ENCODE results near the gene TNFSF8. TPM values are rescaled to one million over a fixed set of nuclear protein-coding genes. Genes with fewer than 3 reads are reported as not detected.

TNFSF8 gene
- total RNA-seq, 1 experiment from 2014 or later, result not detected

DNA sequence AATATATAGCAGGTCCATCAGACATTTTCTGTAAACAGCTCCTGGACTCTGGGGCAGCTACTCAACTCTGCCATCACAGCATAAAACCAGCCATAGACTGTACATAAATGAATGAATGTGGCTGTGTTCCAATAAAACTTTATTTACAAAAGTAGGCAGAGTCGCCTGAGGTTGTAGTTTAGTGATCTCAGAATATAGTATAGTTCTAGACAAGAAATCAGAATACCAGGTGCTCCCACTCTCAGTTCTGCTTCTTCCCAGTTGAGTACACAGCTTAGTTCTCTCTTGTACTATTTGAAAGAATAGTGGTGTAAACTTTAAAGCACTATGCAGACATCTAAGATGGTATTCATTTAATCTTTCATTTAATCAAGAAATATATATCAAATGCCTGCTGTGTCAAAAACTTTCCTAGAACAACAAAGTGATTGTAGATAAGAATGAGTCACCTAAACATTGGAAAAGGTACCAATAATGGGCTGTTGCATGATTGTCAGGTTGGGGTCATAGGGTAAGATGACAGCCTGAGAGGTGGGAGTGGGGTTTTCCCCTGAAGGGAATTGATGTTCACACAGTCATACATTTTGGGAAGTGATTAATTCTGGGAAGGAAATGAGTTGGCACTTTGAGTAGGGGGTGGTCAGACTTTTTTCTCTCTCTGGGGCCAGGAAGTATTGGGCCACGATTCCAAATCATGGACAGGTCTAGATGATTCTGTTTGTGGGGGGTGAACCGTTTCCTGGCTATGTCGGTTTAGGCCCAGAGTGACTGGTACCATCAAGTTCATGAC, 37.0 kb downstream of the TNFSF8 start:
- DNase-seq (ENCODE audit: low read depth), result no peak
- in situ Hi-C loops (cut with HindIII; ENCODE audit: low pct_unique_long_range_greater_than_20kb, low sequenced_read_pairs), result no loop called here

- in situ Hi-C loops (cut with HindIII; ENCODE audit: low pct_unique_long_range_greater_than_20kb, low sequenced_read_pairs), result no loop called here
- no peak for DNase-seq (ENCODE audit: low read depth)
Measured at GRCh38 chr9:114889802-114890224, 40.6 kb downstream of the TNFSF8 start.

GRCh38 chr9:114888607-114889006, 41.8 kb downstream of the TNFSF8 start:
- in situ Hi-C loops (cut with HindIII; ENCODE audit: low pct_unique_long_range_greater_than_20kb, low sequenced_read_pairs), result no loop called here
- no peak for DNase-seq (ENCODE audit: low read depth)

DNA sequence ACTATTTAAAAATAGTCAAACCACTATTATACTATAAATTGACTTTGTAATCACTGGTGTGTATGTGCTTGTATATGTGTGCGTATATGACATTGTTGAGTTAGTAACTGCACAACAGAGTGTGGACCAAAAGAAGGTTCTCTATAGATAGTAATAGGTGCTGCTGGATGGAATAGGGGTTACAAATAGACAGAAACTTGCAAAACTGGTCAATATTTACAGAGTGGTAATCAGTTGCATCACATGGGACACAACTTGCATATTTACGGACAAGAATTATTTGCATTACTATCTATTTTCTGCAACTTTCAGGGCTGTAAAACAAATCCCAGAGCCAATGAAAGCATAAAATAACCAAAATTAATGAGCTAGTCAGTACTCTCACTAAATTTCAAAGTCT, 42.4 kb downstream of the TNFSF8 start:
- no peak for DNase-seq (ENCODE audit: low read depth)
- in situ Hi-C loops (cut with HindIII; ENCODE audit: low pct_unique_long_range_greater_than_20kb, low sequenced_read_pairs), result no loop called here

GRCh38 chr9:114884787-114885452, 45.5 kb downstream of the TNFSF8 start:
- in situ Hi-C loops (cut with HindIII; ENCODE audit: low pct_unique_long_range_greater_than_20kb, low sequenced_read_pairs), result no loop called here
- peak; percentile 88 for DNase-seq (ENCODE audit: low read depth)

DNA sequence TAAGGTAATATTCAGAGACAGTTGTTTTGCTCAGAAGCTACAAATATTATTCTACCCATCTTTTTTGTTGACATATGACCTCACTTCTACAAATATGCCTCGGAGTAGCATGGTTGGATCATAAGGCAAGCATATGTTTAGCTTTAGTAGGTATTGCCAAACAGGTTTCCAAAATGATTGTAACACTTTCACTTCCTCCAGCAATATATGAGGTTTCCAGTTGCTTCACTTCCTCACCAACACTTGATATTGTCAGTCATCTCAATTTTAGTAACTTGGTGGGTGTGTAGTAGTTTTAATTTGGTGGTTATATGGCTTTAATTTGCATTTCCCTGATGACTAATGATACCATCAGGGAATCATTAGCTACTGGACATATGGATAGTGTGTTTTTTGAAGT, 46.7 kb downstream of the TNFSF8 start:
- in situ Hi-C loops (cut with HindIII; ENCODE audit: low pct_unique_long_range_greater_than_20kb, low sequenced_read_pairs), result no loop called here

DNA sequence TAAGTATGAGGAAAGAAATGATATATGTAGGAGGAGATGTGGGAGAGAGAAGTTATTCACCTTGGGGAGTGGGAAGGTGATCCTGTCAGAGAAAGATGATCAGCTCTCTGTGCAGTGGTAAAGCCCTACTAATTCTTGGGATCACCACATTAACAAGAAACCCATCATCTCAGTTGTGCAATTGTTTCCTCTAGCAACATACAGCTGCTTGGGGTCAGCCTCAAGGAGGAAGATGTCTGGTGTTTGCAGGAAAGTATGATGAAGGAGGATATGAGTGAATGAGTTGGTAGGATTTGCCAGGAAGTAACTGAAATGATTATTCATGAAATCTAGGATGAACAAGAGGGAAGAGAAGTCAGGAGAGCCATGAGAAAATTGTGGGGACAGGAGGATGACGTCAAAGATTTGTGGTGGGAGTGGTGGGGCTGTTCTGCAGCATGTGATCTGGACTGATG, 50.1 kb downstream of the TNFSF8 start:
- in situ Hi-C loops (cut with HindIII; ENCODE audit: low pct_unique_long_range_greater_than_20kb, low sequenced_read_pairs), result no loop called here
- DNase-seq (ENCODE audit: low read depth), result no peak

More for the DNA sequence above, 46.7 kb downstream of the TNFSF8 start:
- no peak for DNase-seq (ENCODE audit: low read depth)

GRCh38 chr9:114878879-114879564, 51.4 kb downstream of the TNFSF8 start:
- in situ Hi-C loops (cut with HindIII; ENCODE audit: low pct_unique_long_range_greater_than_20kb, low sequenced_read_pairs), result no loop called here

GRCh38 chr9:114869845-114870244, 60.5 kb downstream of the TNFSF8 start:
- in situ Hi-C loops (cut with HindIII; ENCODE audit: low pct_unique_long_range_greater_than_20kb, low sequenced_read_pairs), result no loop called here

More at GRCh38 chr9:114878879-114879564, 51.4 kb downstream of the TNFSF8 start:
- DNase-seq (ENCODE audit: low read depth), result no peak

GRCh38 chr9:114869378-114869777, 61.0 kb downstream of the TNFSF8 start:
- in situ Hi-C loops (cut with HindIII; ENCODE audit: low pct_unique_long_range_greater_than_20kb, low sequenced_read_pairs), result no loop called here
- no peak for DNase-seq (ENCODE audit: low read depth)

More at GRCh38 chr9:114869845-114870244, 60.5 kb downstream of the TNFSF8 start:
- no peak for DNase-seq (ENCODE audit: low read depth)

DNA sequence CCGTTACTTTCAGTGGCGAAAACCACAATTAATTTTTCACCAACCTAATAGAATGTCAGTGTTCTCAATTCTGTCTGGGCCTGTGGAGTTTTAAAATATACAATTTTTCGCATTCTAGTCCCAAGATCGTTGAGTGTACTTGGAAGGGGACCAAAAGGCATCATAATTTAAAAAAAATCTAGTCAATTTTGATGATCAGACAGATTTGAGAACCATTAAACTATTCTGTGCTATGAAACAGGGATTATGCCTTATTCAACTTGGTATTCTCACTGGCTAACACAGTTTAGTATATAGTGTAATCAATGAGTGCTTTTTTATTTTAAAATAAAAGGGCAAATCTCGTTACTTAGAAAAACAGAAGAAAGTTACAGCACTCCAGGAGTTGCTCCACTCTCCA, 63.1 kb downstream of the TNFSF8 start:
- in situ Hi-C loops (cut with HindIII; ENCODE audit: low pct_unique_long_range_greater_than_20kb, low sequenced_read_pairs), result no loop called here
- no peak for DNase-seq (ENCODE audit: low read depth)

- in situ Hi-C loops (cut with HindIII; ENCODE audit: low pct_unique_long_range_greater_than_20kb, low sequenced_read_pairs), result no loop called here
- no peak for DNase-seq (ENCODE audit: low read depth)
Measured at GRCh38 chr9:114864471-114864870, 65.9 kb downstream of the TNFSF8 start.

- in situ Hi-C loops (cut with HindIII; ENCODE audit: low pct_unique_long_range_greater_than_20kb, low sequenced_read_pairs), result no loop called here
- DNase-seq (ENCODE audit: low read depth), result no peak
Measured at GRCh38 chr9:114861922-114862605, 68.3 kb downstream of the TNFSF8 start.

DNA sequence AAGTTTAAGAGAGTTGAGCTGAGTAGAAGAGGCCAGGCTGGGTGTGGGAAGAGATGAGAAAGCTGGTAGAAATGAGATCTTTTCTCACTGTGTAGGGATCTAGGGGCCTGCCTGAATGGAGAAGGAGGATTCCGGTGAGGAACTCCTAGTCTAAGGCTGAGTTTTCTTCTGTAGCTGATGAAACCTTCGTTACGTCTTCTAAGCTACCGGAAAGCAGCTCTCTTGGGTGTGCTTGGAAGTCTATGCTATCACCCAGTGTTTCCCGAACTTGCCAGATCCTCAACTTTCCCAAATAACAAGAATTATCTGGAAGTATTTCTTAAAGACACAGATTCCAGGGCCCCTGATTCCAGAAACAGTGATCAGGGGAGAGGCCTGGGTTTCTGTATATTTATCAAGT, 69.1 kb downstream of the TNFSF8 start:
- in situ Hi-C loops (cut with HindIII; ENCODE audit: low pct_unique_long_range_greater_than_20kb, low sequenced_read_pairs), result no loop called here
- DNase-seq (ENCODE audit: low read depth), result no peak

DNA sequence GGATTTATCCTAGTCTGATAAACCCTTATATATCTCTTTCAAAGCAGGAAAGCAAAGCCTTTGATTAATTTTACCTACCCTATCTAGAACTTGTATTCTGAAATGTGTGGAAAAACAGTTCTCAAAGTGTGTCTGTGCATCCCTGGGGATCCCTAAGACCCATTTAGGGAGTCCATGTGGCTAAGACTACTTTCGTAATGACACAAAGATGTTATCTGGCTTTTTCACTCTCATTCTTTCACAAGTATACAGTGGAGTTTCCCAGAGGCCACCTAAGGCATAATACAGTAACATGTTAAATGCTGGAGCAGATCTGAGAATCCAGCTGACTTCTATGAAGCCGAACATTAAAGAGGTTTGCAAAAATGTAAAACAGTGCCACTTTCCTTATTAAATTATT, 70.2 kb downstream of the TNFSF8 start:
- in situ Hi-C loops (cut with HindIII; ENCODE audit: low pct_unique_long_range_greater_than_20kb, low sequenced_read_pairs), result no loop called here

DNA sequence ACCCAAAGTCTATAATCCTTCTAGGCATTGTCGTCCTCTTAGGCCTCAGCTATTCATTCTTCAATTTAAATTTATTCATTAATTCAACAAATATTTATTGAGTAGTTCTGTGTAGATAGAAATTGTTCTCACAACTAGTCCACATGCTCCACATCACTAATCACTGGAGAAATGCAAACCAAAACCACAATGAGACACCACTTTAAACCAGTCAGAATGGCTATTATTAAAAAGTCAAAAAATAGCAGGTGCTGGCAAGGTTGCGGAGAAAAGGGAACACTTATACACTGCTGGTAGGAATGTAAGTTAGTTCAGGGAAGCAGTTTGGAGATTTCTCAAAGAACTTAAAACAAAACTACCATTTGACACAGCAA, 73.5 kb downstream of the TNFSF8 start:
- in situ Hi-C loops (cut with HindIII; ENCODE audit: low pct_unique_long_range_greater_than_20kb, low sequenced_read_pairs), result no loop called here
- DNase-seq (ENCODE audit: low read depth), result no peak

More for the DNA sequence above, 70.2 kb downstream of the TNFSF8 start:
- no peak for DNase-seq (ENCODE audit: low read depth)

DNA sequence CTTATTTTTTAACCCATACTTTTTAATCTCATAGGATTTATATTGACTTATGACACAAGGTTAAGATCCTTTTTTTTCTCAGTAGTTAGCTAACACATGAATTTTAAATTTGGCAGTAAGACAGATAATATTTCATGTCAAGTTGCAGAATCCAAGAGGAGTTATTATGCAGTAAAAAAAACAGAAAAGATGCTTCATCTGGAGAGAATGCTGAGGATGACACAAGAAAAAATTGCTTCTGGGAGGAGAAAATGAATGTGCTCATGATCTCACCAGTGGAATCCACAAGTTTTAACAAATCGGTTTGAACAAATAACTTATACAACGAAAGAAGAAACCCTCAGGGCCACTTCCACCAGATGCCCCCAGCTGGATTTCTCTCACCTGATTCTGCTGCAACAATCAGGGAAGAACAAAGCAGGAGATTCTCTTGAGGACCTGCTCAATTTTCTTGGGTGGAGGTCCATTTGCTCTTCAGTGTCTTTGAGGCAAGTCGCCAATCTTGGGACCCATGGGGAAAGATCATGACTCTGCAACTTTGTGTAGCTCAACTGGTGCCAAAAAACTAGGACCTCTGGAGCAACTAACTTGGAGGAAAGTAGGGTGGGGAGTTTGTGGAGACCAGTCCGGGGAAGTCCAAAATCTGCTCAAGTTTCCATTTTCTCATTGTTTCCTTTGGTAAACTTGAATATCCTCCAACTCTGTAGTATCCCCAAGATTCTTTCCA, 74.0 kb downstream of the TNFSF8 start:
- no peak for DNase-seq (ENCODE audit: low read depth)
- in situ Hi-C loops (cut with HindIII; ENCODE audit: low pct_unique_long_range_greater_than_20kb, low sequenced_read_pairs), result no loop called here

DNA sequence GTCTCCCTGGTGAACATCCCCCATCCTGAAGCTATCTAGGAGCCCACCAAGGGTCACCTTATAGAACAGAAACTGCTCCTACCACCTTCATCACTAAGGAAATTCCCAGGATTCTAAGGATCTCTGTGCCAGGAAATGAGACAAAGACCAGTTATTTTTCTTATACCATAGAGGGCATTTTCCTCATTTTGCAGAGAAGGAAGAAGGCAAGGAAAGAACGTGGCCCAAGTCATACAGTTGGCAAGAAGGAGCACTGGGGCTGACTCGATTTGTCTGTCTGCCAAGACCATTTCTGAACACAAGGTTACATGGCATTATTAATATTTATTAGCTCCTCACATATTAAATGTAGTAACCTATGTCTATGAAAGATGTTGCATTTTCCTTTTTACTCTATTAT, 74.9 kb downstream of the TNFSF8 start:
- in situ Hi-C loops (cut with HindIII; ENCODE audit: low pct_unique_long_range_greater_than_20kb, low sequenced_read_pairs), result no loop called here
- DNase-seq (ENCODE audit: low read depth), result no peak

All from Caki2 (cell line).